ENCODE data around the gene CCDC93. TPM values are rescaled to one million over a fixed set of nuclear protein-coding genes. Genes with fewer than 3 reads are reported as not detected.
A peak's percentile ranks its signal among the peaks of the same experiment; 100 is the strongest.

Gene CCDC93
- total and polyA plus RNA-seq, 12 donors, result 6.0 to 43.7 (median 29.4) TPM

DNA sequence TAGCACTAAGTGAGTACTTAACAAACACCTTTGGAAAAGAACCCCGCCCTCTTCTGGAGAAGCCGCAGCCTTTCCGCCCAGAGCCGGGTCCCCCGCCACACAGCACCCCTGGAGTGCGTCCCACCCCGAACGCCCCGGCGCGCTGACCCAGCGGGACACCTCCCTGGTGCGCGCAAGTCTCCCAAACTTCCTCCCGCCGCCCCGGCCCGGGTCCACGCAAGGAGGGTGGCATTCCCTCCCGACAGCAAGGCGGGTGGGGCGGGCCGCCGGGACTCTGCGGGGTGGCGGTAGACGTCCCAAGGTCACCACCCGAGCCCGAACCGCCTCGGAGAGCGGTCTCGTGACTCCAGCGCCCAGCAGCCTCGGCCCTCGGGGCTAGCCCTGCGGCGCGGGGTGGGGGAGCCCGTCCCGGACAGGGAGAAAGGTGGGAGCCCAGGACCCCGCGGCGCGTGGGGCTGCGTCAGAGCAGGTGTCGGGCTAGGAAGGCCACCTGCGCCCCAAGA lies 598 bp downstream of the CCDC93 start:
- WGBS, 2 donors, result 0 to 1% methylated on average over 42 to 48 of the region's 48 CpGs
- peak; percentile 50 to 85 (median 68) for ATAC-seq

DNA sequence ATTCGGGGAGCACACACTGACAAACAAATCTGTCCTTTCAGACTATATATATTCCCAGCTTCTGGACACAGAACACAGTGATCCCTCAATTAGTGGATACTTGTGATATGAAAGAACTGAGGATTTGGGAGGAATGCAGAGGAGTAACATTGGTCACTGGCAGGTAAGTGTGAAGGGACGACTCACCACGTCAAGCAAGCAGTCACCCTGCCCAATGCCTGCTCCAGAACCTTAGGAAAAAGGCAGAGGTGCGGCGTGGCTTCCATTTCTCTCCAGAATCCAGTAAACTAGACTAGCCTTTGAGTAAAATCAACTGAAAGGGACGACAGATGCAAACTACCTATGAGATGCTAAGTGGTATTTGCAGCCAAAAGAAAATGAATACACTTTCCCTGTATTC lies 1.1 kb downstream of the CCDC93 start:
- H3K27me3 ChIP-seq, result no peaks in the 10 kb centered on the region
- TF ChIP-seq, protein P1, sequence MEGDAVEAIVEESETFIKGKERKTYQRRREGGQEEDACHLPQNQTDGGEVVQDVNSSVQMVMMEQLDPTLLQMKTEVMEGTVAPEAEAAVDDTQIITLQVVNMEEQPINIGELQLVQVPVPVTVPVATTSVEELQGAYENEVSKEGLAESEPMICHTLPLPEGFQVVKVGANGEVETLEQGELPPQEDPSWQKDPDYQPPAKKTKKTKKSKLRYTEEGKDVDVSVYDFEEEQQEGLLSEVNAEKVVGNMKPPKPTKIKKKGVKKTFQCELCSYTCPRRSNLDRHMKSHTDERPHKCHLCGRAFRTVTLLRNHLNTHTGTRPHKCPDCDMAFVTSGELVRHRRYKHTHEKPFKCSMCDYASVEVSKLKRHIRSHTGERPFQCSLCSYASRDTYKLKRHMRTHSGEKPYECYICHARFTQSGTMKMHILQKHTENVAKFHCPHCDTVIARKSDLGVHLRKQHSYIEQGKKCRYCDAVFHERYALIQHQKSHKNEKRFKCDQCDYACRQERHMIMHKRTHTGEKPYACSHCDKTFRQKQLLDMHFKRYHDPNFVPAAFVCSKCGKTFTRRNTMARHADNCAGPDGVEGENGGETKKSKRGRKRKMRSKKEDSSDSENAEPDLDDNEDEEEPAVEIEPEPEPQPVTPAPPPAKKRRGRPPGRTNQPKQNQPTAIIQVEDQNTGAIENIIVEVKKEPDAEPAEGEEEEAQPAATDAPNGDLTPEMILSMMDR (IDR thresholded peaks at IDR 0.05), result no peak
- WGBS, 2 donors, result 30 to 34% methylated on average over 6 of the region's 6 CpGs
- H3K27ac ChIP-seq, result peak overlapping the region in 9 of 10 donors; percentile 92 to 99 (median 96)
- intact Hi-C loops (cut with DNase I), result loop anchor here in 2 of 10 donors (5.0 kb wide), 2 partner anchors 175 to 200 kb away; partner anchors contain the start of gene DDX18 (in 1 of the 2)
- H3K36me3 ChIP-seq, result peaks cover 0 to 15% (median 6%) of the 10 kb centered on the region in 9 donors
- peak in 2 of 8 donors; percentile 27 to 30 for ATAC-seq
- peaks cover 0 to 80% (median 34%) of the 10 kb centered on the region in 9 donors for H3K4me1 ChIP-seq
- DNase-seq, result no peak
- H3K9me3 ChIP-seq, result no peaks in the 10 kb centered on the region
- H3K4me3 ChIP-seq, result peak overlapping the region; percentile 82 to 100 (median 97)

More for the DNA sequence above, 598 bp downstream of the CCDC93 start:
- DNase-seq, result peak; percentile 52 to 65
- intact Hi-C loops (cut with DNase I), result loop anchor here in 2 of 10 donors (5.0 kb wide), 2 partner anchors 176 to 201 kb away; partner anchors contain the start of gene DDX18 (in 1 of the 2)
- H3K9me3 ChIP-seq, result no peaks in the 10 kb centered on the region
- H3K27me3 ChIP-seq, result peaks cover 0 to 2% (median 0%) of the 10 kb centered on the region in 7 donors
- peaks cover 0 to 75% (median 33%) of the 10 kb centered on the region in 9 donors for H3K4me1 ChIP-seq
- peaks cover 0 to 10% (median 1%) of the 10 kb centered on the region in 9 donors for H3K36me3 ChIP-seq
- H3K27ac ChIP-seq, result peak overlapping the region; percentile 83 to 99 (median 96)
- peak overlapping the region; percentile 82 to 100 (median 97) for H3K4me3 ChIP-seq
- TF ChIP-seq, protein P1 (IDR thresholded peaks at IDR 0.05), result peak in 2 of 9 donors; percentile 24 to 31

DNA sequence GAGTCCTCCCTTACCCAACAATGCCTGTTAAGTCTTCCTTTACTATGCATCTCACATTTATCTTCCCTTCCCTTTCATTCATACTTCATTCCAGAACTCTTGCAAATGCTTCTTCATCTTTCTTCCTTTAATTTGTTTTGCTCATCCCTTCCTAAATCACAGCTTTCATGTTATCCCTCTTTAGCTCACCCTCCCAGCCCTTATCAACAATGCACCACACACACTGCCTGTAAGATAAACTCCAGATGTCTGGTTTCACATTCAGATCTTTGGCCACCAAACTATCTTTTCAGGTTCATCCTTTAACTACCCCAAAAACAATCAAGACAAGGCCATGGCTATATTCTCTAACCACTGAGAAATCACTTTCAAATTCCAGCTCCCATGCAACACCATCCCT lies 3.4 kb downstream of the CCDC93 start:
- intact Hi-C loops (cut with DNase I), result loop anchor here in 2 of 10 donors (5.0 kb wide), 2 partner anchors 173 to 198 kb away; partner anchors contain the start of gene DDX18 (in 1 of the 2)
- Histone ChIP-seq H3K27me3 (no peaks in the 10 kb centered on the region), H3K4me1 (peaks cover 0 to 75% (median 39%) of the 10 kb centered on the region in 9 donors), H3K9me3 (no peaks in the 10 kb centered on the region), H3K4me3 (no peak overlapping the region), H3K27ac (no peak overlapping the region), H3K36me3 (peaks cover 0 to 38% (median 23%) of the 10 kb centered on the region in 9 donors)
- no peak for ATAC-seq
- DNase-seq, result no peak
- TF ChIP-seq, protein P1 (IDR thresholded peaks at IDR 0.05), result no peak

DNA sequence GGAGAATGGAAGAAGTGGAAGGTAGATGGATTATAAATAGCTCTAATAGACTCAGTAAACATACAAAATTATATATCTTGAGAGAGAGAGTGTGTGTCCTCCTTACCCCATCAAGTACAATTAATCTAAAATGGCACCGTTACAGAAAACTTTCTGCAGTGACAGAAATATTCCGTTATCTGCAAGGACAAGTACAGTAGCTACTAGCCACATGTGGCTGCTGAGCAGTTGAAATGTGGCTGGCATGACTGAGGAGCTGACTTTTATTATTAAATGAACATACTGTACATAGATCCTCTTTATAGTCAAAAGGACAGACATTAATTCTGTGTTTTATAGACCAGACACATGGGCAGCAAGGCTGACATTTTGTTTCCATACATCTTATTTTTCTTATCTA lies 7.0 kb downstream of the CCDC93 start:
- Histone ChIP-seq H3K27me3 (no peaks in the 10 kb centered on the region), H3K36me3 (peaks cover 0 to 71% (median 35%) of the 10 kb centered on the region in 9 donors), H3K9me3 (no peaks in the 10 kb centered on the region), H3K4me3 (no peak overlapping the region), H3K27ac (peak overlapping the region in 5 of 10 donors; percentile 11 to 63 (median 58)), H3K4me1 (peaks cover 0 to 72% (median 33%) of the 10 kb centered on the region in 9 donors)
- DNase-seq (peak in 1 of 2 donors; percentile 41), ATAC-seq (peak in 5 of 8 donors; percentile 45 to 87 (median 77))
- 38 to 54% methylated on average over 2 of the region's 2 CpGs for WGBS, 2 donors
- TF ChIP-seq, protein P1 (IDR thresholded peaks at IDR 0.05), result no peak
- intact Hi-C loops (cut with DNase I), result loop anchor here in 3 of 10 donors (5.0 to 10.0 kb wide), 2 partner anchors 170 to 172 kb away; no protein-coding TSS in a partner anchor

All from heart right ventricle (tissue), 16 donors.